HepG2 (cell line): ENCODE data around the gene ADAD2. TPM values are rescaled to one million over a fixed set of nuclear protein-coding genes. Genes with fewer than 3 reads are reported as not detected.
A peak's percentile ranks its signal among the peaks of the same experiment; 100 is the strongest.

Experiments used
- BRD4 ChIP-seq: sonication (generic); formaldehyde crosslinking; IDR thresholded peaks from 2 replicates; pipeline ENCODE4 v1.4.0; 2020; ENCODE audit warnings: missing genetic modification reagents
- CC2D1A ChIP-seq: sonication (generic); formaldehyde crosslinking; IDR thresholded peaks from 2 replicates; pipeline ENCODE4 v1.8.1; 2023; ENCODE audit warnings: mild to moderate bottlenecking, missing genetic modification reagents
- ELF1 ChIP-seq: sonication (generic); formaldehyde crosslinking; IDR thresholded peaks from 2 replicates; pipeline ENCODE4 v1.4.0; 2020; ENCODE audit warnings: missing genetic modification reagents
- IKZF1 ChIP-seq: fragments of 450-650 bp; IDR thresholded peaks from 2 replicates; pipeline ENCODE4 v1.7.1; 2016
- KLF11 ChIP-seq: IDR thresholded peaks from 2 replicates; pipeline ENCODE4 v1.6.1; 2016; ENCODE audit warnings: missing compliant biosample characterization
- KMT2A ChIP-seq: sonication (generic); formaldehyde crosslinking; IDR thresholded peaks from 2 replicates; pipeline ENCODE4 v1.4.0; 2020; ENCODE audit warnings: missing genetic modification reagents
- MYNN ChIP-seq: sonication (generic); formaldehyde crosslinking; IDR thresholded peaks from 2 replicates; pipeline ENCODE4 v1.4.0; 2020; ENCODE audit warnings: mild to moderate bottlenecking, low read depth, missing genetic modification reagents
- NFYB ChIP-seq: sonication (generic); formaldehyde crosslinking; IDR thresholded peaks from 2 replicates; pipeline ENCODE4 v1.4.0; 2020; ENCODE audit warnings: missing genetic modification reagents
- PHF21A ChIP-seq: sonication (generic); formaldehyde crosslinking; IDR thresholded peaks from 2 replicates; pipeline ENCODE4 v1.5.0; 2020; ENCODE audit warnings: mild to moderate bottlenecking, missing genetic modification reagents
- PRDM15 ChIP-seq: sonication (generic); formaldehyde crosslinking; IDR thresholded peaks from 2 replicates; pipeline ENCODE4 v1.4.0; 2020; ENCODE audit warnings: missing genetic modification reagents
- SIN3B ChIP-seq: fragments of 150-350 bp; IDR thresholded peaks from 2 replicates; pipeline ENCODE4 v1.6.1; 2014; ENCODE audit warnings: low read length
- SSRP1 ChIP-seq: IDR thresholded peaks from 2 replicates; pipeline ENCODE4 v1.6.1; 2016; ENCODE audit warnings: control low read depth
- ZNF547 ChIP-seq: sonication (generic); formaldehyde crosslinking; IDR thresholded peaks from 2 replicates; pipeline ENCODE4 v1.5.1; 2020; ENCODE audit warnings: mild to moderate bottlenecking, missing genetic modification reagents
- ZNF562 ChIP-seq: sonication (generic); formaldehyde crosslinking; IDR thresholded peaks from 2 replicates; pipeline ENCODE4 v1.8.0; 2022; ENCODE audit warnings: missing genetic modification reagents, borderline replicate concordance
- ZNF704 ChIP-seq: sonication (generic); formaldehyde crosslinking; IDR thresholded peaks from 2 replicates; pipeline ENCODE4 v1.8.1; 2023; ENCODE audit warnings: mild to moderate bottlenecking, inconsistent platforms, moderate library complexity, missing genetic modification reagents, borderline replicate concordance
- ZNF766 ChIP-seq: sonication (generic); formaldehyde crosslinking; IDR thresholded peaks from 2 replicates; pipeline ENCODE4 v1.5.0; 2020; ENCODE audit warnings: missing genetic modification reagents, borderline replicate concordance
- ZNF781 ChIP-seq: sonication (generic); formaldehyde crosslinking; IDR thresholded peaks from 2 replicates; pipeline ENCODE4 v1.5.1; 2020; ENCODE audit warnings: borderline replicate concordance, mild to moderate bottlenecking, missing genetic modification reagents; ENCODE audit errors: not compliant biosample characterization
- polyA plus RNA-seq, 8 experiments: library from polyadenylated mRNA; depleted of rRNA in 3 of 8; stranded (reverse) in 7 of 8; unstranded in 1 of 8; fragments of >200 nt; fragmentation: Illumina TruSeq in 4 of 8; extraction: Trizol in 4 of 8; gene quantifications; 2 replicates each; pipeline versions ENCODE4 v1.2.1 to v1.2.3, GENCODE V29; 2011 to 2016; ENCODE audit warnings: low read depth in 4 of 8, missing spikeins in 1 of 8, mixed read lengths in 1 of 8; ENCODE audit not compliant: insufficient read depth in 1 of 8
- total RNA-seq, 5 experiments: library from RNA; depleted of rRNA; stranded (reverse); fragments of >200 nt; fragmentation: Illumina TruSeq; extraction: Trizol; gene quantifications; 2 replicates each; pipeline ENCODE4 v1.2.3, GENCODE V29; 2016; ENCODE audit warnings: low read depth in 1 of 5
- TF ChIP-seq, protein P1 (sequence below): sonication (generic); formaldehyde crosslinking; IDR thresholded peaks from 2 replicates; pipeline ENCODE4 v1.4.0; 2020; ENCODE audit warnings: missing genetic modification reagents, mild to moderate bottlenecking, borderline replicate concordance
- TF ChIP-seq, protein P2 (sequence below): sonication (generic); formaldehyde crosslinking; IDR thresholded peaks from 2 replicates; pipeline ENCODE4 v1.4.0; 2020; ENCODE audit warnings: mild to moderate bottlenecking, missing genetic modification reagents
- TF ChIP-seq, protein P3 (sequence below): sonication (generic); formaldehyde crosslinking; IDR thresholded peaks from 2 replicates; pipeline ENCODE4 v1.5.1; 2020; ENCODE audit warnings: mild to moderate bottlenecking, moderate library complexity, missing genetic modification reagents

ADAD2 gene
- total and polyA plus RNA-seq, 2 of the 13 experiments (the other 11 are each of a cell fraction or from before 2014, with no cell fraction given): not detected

- no peak; the same call in 1 of the 2 replicates for TF ChIP-seq NFYB (CRISPR knock-in tag)
- no peak for TF ChIP-seq ZNF766 (CRISPR knock-in tag)
- TF ChIP-seq PRDM15: no peak
- TF ChIP-seq PHF21A (CRISPR knock-in tag): no peak
- TF ChIP-seq, protein P1, sequence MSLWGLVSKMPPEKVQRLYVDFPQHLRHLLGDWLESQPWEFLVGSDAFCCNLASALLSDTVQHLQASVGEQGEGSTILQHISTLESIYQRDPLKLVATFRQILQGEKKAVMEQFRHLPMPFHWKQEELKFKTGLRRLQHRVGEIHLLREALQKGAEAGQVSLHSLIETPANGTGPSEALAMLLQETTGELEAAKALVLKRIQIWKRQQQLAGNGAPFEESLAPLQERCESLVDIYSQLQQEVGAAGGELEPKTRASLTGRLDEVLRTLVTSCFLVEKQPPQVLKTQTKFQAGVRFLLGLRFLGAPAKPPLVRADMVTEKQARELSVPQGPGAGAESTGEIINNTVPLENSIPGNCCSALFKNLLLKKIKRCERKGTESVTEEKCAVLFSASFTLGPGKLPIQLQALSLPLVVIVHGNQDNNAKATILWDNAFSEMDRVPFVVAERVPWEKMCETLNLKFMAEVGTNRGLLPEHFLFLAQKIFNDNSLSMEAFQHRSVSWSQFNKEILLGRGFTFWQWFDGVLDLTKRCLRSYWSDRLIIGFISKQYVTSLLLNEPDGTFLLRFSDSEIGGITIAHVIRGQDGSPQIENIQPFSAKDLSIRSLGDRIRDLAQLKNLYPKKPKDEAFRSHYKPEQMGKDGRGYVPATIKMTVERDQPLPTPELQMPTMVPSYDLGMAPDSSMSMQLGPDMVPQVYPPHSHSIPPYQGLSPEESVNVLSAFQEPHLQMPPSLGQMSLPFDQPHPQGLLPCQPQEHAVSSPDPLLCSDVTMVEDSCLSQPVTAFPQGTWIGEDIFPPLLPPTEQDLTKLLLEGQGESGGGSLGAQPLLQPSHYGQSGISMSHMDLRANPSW (CRISPR knock-in tag): no peak
- TF ChIP-seq ELF1 (CRISPR knock-in tag): no peak
- no peak for TF ChIP-seq BRD4 (CRISPR knock-in tag)
- no peak for TF ChIP-seq KMT2A
- no peak for TF ChIP-seq ZNF562 (CRISPR knock-in tag)
- TF ChIP-seq CC2D1A (CRISPR knock-in tag): no peak
- TF ChIP-seq IKZF1: no peak
- no peak for TF ChIP-seq ZNF547 (CRISPR knock-in tag)
- TF ChIP-seq, protein P2, sequence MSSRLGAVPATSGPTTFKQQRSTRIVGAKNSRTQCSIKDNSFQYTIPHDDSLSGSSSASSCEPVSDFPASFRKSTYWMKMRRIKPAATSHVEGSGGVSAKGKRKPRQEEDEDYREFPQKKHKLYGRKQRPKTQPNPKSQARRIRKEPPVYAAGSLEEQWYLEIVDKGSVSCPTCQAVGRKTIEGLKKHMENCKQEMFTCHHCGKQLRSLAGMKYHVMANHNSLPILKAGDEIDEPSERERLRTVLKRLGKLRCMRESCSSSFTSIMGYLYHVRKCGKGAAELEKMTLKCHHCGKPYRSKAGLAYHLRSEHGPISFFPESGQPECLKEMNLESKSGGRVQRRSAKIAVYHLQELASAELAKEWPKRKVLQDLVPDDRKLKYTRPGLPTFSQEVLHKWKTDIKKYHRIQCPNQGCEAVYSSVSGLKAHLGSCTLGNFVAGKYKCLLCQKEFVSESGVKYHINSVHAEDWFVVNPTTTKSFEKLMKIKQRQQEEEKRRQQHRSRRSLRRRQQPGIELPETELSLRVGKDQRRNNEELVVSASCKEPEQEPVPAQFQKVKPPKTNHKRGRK: no peak
- TF ChIP-seq KLF11: no peak
- no peak; the same call in 1 of the 2 replicates for TF ChIP-seq ZNF704 (CRISPR knock-in tag)
- TF ChIP-seq ZNF781 (CRISPR knock-in tag): no peak
- no peak for TF ChIP-seq MYNN (CRISPR knock-in tag)
- TF ChIP-seq SSRP1: 0 out of 2 replicates have a peak, but pooled peaks have one; percentile 17
- TF ChIP-seq, protein P3, sequence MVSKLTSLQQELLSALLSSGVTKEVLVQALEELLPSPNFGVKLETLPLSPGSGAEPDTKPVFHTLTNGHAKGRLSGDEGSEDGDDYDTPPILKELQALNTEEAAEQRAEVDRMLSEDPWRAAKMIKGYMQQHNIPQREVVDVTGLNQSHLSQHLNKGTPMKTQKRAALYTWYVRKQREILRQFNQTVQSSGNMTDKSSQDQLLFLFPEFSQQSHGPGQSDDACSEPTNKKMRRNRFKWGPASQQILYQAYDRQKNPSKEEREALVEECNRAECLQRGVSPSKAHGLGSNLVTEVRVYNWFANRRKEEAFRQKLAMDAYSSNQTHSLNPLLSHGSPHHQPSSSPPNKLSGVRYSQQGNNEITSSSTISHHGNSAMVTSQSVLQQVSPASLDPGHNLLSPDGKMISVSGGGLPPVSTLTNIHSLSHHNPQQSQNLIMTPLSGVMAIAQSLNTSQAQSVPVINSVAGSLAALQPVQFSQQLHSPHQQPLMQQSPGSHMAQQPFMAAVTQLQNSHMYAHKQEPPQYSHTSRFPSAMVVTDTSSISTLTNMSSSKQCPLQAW (CRISPR knock-in tag): peak; percentile 15; the same call in 1 of the 2 replicates
- no peak for TF ChIP-seq SIN3B
Observed at GRCh38 chr16:84144209-84144858, 46.6 kb upstream of the ADAD2 start (continued).
